ENCODE results near the gene MKI67.

GRCh38 chr10:128050121-128050516, 76.1 kb downstream of the MKI67 start:
- TF ChIP-seq POLR2AphosphoS5 (IDR thresholded peaks at IDR 0.05; ENCODE audit: low read depth, low read length): no peak
- TF ChIP-seq POLR2A (IDR thresholded peaks at IDR 0.05; ENCODE audit: low read depth, low read length): no peak
